Adrenal gland (tissue), 12 donors: Measurements from ENCODE around the gene LMF1. TPM values are rescaled to one million over a fixed set of nuclear protein-coding genes. Genes with fewer than 3 reads are reported as not detected.

Experiments
- DNase-seq, 7 donors: peaks; one replicate each; pipeline ENCODE4 v3.0.0-alpha.2; 2019 to 2020
- H3K27ac ChIP-seq, 5 donors: fragments of 200-600 bp; sonication (generic) in 4 of 5; 1 replicate in 3 of 5; 2 replicates in 2 of 5; pipeline versions ENCODE4 v1.5.1 to v1.8.0; 2016 to 2020; ENCODE audit warnings: mild to moderate bottlenecking in 1 of 5
- H3K27me3 ChIP-seq: fragments of 200-600 bp; 2 replicates; pipeline ENCODE4 v1.8.0; 2021
- H3K36me3 ChIP-seq, 2 donors: fragments of 200-600 bp; replicated peaks in 1 of 2; 1 replicate in 1 of 2; 2 replicates in 1 of 2; pipeline versions ENCODE4 v1.5.1 to v1.8.0; 2018 to 2022
- H3K4me1 ChIP-seq, 2 donors: fragments of 200-600 bp; replicated peaks in 1 of 2; 1 replicate in 1 of 2; 2 replicates in 1 of 2; pipeline versions ENCODE4 v1.5.1 to v1.8.0; 2018 to 2021
- H3K4me3 ChIP-seq, 4 donors: fragments of 200-600 bp; sonication (generic) in 3 of 4; one replicate each; pipeline ENCODE4 v1.5.1; 2016 to 2018
- H3K9me3 ChIP-seq, 3 donors: fragments of 200-600 bp; sonication (generic) in 1 of 3; replicated peaks in 1 of 3; 1 replicate in 2 of 3; 2 replicates in 1 of 3; pipeline versions ENCODE4 v1.5.1 to v1.8.0; 2016 to 2021
- POLR2A ChIP-seq, 2 donors: fragments of 450-650 bp; IDR thresholded peaks; one replicate each; pipeline ENCODE4 v1.6.1; 2017; ENCODE audit warnings: antibody characterized with exemption in 2 of 2, mild to moderate bottlenecking in 2 of 2, moderate library complexity in 1 of 2
- WGBS, 4 donors: extraction: QIAGEN DNeasy Blood & Tissue Kit in 2 of 4; methylation state at CpG; one replicate each; pipeline versions ENCODE4 v1.1.5 to v1.1.7; 2013 to 2017; 5-methylcytosine and 5-hydroxymethylcytosine counted together
- intact Hi-C, 2 donors: fragments of 100-400 bp; cut with DNase I; formaldehyde crosslinking; loops; one replicate each; pipeline versions ENCODE4 v1.14.1 to v1.15.0; 2022 to 2023
- polyA plus RNA-seq, 3 donors: library from polyadenylated mRNA; stranded (reverse); fragments of 200-250 nt in 2 of 3; fragments of 350-450 nt in 1 of 3; fragmentation: Illumina TruSeq in 1 of 3; extraction: RNeasy Lipid Tissue Mini Kit (QIAGEN cat#74804) in 1 of 3; gene quantifications; one replicate each; pipeline ENCODE4 v1.2.3, GENCODE V29; 2013 to 2014
- total RNA-seq, 9 donors: library from RNA; depleted of rRNA in 4 of 9; stranded (reverse); fragments of >200 nt in 4 of 9; fragments of 120-200 nt in 1 of 9; fragmentation: NEBNext Ultra II Directional in 1 of 9; extraction: Animal tissue kit (Norgen Biotek cat#: 25700) in 1 of 9; gene quantifications; one replicate each; pipeline versions ENCODE4 v1.1.0 to v1.2.4, GENCODE V29; 2013 to 2023
- TF ChIP-seq, protein P1 (sequence below), 6 experiments: fragments of 450-650 bp in 4 of 6; fragments of 200-600 bp in 2 of 6; sonication (generic) in 1 of 6; IDR thresholded peaks; 1 replicate in 5 of 6; 2 replicates in 1 of 6; pipeline versions ENCODE4 v1.5.1 to v1.8.0; 2016 to 2021; ENCODE audit warnings: antibody characterized with exemption in 6 of 6, mild to moderate bottlenecking in 2 of 6, moderate library complexity in 1 of 6
- donor health status: healthy with polysubstance abuse.
- donor health status: Bipolar disorder and iron deficiency.
- donor health status: DM: yes; HTN: yes; CAD: no.
- donor health status: DM: no; HTN: no; CAD: no.
- donor health status: DM: no; HTN: no; CAD: no.
- donor health status: DM: yes; HTN: yes; CAD: no.

Gene LMF1
- total and polyA plus RNA-seq, 12 donors, result 10.5 to 101 (median 36.3) TPM

DNA sequence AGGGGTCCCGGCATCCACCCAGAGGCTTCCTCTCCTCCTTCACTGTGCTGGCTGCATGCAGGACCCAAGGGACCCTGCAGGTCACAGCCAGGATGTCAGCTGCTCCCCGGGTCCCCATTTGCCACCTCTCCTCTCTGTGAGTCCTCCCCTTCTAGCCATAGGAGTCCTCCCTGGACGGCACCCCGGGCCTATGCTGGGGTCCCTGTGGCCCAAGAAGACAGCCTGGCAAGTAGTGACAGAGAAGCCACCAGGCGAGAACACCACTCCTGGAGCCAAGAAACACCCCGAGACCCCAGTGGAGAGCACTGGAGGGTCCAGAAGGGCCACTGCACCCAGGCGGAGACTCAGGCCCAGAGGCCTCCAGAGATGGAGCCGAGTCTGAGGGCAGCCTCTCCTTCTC is 44.1 kb downstream of the LMF1 start:
- TF ChIP-seq, protein P1, sequence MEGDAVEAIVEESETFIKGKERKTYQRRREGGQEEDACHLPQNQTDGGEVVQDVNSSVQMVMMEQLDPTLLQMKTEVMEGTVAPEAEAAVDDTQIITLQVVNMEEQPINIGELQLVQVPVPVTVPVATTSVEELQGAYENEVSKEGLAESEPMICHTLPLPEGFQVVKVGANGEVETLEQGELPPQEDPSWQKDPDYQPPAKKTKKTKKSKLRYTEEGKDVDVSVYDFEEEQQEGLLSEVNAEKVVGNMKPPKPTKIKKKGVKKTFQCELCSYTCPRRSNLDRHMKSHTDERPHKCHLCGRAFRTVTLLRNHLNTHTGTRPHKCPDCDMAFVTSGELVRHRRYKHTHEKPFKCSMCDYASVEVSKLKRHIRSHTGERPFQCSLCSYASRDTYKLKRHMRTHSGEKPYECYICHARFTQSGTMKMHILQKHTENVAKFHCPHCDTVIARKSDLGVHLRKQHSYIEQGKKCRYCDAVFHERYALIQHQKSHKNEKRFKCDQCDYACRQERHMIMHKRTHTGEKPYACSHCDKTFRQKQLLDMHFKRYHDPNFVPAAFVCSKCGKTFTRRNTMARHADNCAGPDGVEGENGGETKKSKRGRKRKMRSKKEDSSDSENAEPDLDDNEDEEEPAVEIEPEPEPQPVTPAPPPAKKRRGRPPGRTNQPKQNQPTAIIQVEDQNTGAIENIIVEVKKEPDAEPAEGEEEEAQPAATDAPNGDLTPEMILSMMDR (IDR thresholded peaks at IDR 0.05), result no peak
- TF ChIP-seq POLR2A (IDR thresholded peaks at IDR 0.05), result no peak
- no peak for DNase-seq
- WGBS, 4 donors, result 92 to 99% (median 95%) methylated on average over 2 to 8 of the region's 8 CpGs
- Histone ChIP-seq H3K27me3 (no peaks in the 10 kb centered on the region), H3K4me1 (no peaks in the 10 kb centered on the region), H3K27ac (no peak overlapping the region), H3K9me3 (no peaks in the 10 kb centered on the region), H3K36me3 (no peaks in the 10 kb centered on the region), H3K4me3 (no peak overlapping the region)
- intact Hi-C loops, result no loop called here

DNA sequence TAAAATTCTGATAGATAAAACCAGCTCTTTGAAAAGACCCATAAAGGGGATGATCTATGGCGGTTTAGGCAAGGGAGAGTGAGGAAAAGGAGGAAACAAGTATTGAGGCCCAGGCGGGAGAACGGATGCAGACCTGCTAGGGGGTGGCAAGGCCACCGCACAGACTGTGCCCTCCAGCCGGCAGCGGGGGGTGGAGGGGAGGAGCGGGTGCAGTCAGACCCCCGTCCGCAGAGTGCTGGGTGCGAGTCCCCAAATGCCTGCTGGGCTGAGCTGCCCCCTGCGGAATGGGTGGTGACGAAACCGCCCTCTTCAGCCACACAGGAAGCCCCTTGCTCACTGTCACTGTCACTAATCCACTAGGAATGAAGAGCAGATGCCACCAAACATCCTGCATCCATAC is 46.0 kb downstream of the LMF1 start:
- WGBS, 4 donors, result 91 to 96% (median 93%) methylated on average over 13 of the region's 13 CpGs
- no peaks in the 10 kb centered on the region for H3K4me1 ChIP-seq
- no peak overlapping the region for H3K4me3 ChIP-seq
- intact Hi-C loops, result no loop called here
- no peaks in the 10 kb centered on the region for H3K9me3 ChIP-seq
- TF ChIP-seq, protein P1 (IDR thresholded peaks at IDR 0.05), result no peak
- TF ChIP-seq POLR2A (IDR thresholded peaks at IDR 0.05), result no peak
- H3K27ac ChIP-seq, result no peak overlapping the region
- H3K36me3 ChIP-seq, result no peaks in the 10 kb centered on the region
- DNase-seq, result no peak
- H3K27me3 ChIP-seq, result no peaks in the 10 kb centered on the region

DNA sequence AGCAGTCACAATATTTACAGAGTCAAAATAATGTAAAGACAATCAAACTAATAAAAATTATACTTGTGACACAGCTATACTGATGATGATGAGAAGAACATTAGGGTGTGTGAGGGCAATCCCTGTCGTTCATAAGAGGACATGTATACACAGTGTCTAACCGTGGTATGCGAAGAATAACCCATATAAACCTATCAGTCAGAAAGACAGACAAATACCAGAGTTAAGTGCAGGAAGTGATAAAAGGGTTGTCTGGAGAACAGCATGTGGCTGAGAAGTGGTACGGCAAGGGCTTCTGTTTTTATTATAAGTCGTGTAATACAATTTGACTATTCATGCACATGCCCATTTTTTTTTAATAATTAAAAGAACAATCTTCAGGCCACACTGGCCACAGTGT is 46.7 kb downstream of the LMF1 start:
- TF ChIP-seq, protein P1 (IDR thresholded peaks at IDR 0.05), result no peak
- no peak for TF ChIP-seq POLR2A (IDR thresholded peaks at IDR 0.05)
- no peaks in the 10 kb centered on the region for H3K27me3 ChIP-seq
- H3K4me1 ChIP-seq, result no peaks in the 10 kb centered on the region
- no peak overlapping the region for H3K27ac ChIP-seq
- H3K9me3 ChIP-seq, result no peaks in the 10 kb centered on the region
- 85 to 95% (median 91%) methylated on average over 5 of the region's 5 CpGs for WGBS, 4 donors
- no peak overlapping the region for H3K4me3 ChIP-seq
- no peaks in the 10 kb centered on the region for H3K36me3 ChIP-seq
- intact Hi-C loops, result no loop called here
- no peak for DNase-seq

DNA sequence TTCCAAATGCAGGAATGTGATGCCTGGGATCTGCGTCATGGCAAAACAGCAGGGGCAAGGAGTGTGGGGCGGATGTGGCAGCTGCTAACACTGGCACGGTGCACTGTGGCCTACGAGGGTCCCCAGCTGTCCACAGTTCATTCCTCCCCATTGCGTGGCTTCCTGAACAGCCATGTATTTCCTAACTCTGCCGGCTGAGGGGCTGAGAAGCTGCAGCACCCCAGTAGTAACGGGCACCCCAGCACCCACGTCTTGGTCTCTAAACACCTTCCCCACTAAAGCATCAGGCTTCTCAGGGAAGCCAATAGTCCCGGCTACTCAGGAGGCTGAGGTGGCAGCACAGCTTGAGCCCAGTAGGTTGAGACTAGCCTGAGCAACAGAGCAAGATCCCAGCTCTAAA is 47.6 kb downstream of the LMF1 start:
- DNase-seq, result no peak
- Histone ChIP-seq H3K9me3 (no peaks in the 10 kb centered on the region), H3K4me3 (no peak overlapping the region), H3K36me3 (no peaks in the 10 kb centered on the region), H3K27ac (no peak overlapping the region), H3K4me1 (no peaks in the 10 kb centered on the region), H3K27me3 (no peaks in the 10 kb centered on the region)
- WGBS, 4 donors, result 96 to 100% (median 97%) methylated on average over 9 of the region's 9 CpGs
- intact Hi-C loops, result no loop called here
- no peak for TF ChIP-seq POLR2A (IDR thresholded peaks at IDR 0.05)
- TF ChIP-seq, protein P1 (IDR thresholded peaks at IDR 0.05), result no peak
